Bone marrow (tissue), 2 donors: Measurements from ENCODE around the gene NPAS2.

Experiments used
- DNase-seq, 2 donors: peaks; one replicate each; lab custom pipeline; 2025; lab: John Stamatoyannopoulos, UW

The NPAS2 gene

GRCh38 chr2:100884145-100884621, 64.2 kb downstream of the NPAS2 start:
- no peak for DNase-seq

DNA sequence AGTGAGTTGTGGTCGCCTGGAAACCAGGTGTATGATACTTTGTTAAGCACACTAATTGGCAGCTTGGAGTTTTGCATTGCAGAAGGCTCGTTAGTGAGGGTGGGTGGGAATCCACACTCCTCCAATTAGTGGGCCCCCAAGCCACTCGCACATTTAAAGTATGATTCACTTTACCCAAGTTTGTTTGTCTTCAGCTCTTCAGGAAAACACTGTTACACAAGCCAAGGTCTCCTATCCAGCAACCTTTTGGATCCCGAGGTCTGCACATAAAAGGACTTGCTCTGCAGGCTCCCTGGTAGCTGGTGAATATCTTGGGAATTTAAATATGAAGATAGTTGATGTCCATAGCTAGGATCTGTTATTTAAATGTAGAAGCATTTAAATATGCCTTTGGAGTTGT, 66.1 kb downstream of the NPAS2 start:
- DNase-seq: no peak

- no peak for DNase-seq
Observed at GRCh38 chr2:100887039-100887578, 67.2 kb downstream of the NPAS2 start.

- DNase-seq: no peak
Observed at GRCh38 chr2:100887713-100888495, 68.0 kb downstream of the NPAS2 start.

DNA sequence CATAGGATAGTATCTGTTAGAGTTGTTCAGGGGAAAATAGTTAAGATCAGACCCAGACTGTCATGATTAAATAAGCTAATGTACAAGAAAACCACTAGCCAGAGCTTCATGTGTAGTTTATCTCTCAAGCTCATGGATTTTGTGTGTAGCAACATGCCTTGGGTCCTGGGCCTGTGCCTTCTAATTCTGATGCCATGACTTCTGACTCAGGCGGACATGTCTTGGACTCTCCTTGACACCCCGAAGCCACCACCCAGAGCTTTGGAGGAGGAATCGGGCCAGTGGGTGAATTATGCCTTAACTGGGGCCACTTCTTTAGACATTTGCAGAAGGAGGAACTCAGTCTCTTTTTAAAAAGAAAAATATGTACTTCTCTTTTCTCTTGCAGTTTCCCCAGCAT, 68.7 kb downstream of the NPAS2 start:
- DNase-seq: no peak

DNA sequence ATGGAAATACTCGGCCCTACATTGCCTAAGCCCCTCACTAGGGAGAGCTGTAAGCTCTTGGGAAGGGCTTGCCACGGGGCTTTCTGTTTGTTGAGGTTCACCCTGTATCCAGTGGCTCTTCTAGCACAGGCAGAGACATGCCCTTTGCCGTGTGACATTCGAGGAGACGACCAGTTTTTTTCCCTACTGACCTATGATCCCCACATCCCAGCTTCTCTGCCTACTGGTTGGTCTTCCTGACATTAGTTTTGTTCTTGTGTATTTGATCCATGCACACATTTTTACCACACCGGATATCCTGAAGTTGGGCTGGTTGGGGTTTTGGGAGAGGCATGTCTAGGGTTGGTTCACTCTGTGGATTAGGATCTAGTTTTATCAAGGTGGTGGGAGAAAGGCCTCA, 69.3 kb downstream of the NPAS2 start:
- no peak for DNase-seq

- no peak for DNase-seq
Observed at GRCh38 chr2:100891906-100892642, 72.1 kb downstream of the NPAS2 start.

GRCh38 chr2:100893392-100894104, 73.6 kb downstream of the NPAS2 start:
- no peak for DNase-seq

DNA sequence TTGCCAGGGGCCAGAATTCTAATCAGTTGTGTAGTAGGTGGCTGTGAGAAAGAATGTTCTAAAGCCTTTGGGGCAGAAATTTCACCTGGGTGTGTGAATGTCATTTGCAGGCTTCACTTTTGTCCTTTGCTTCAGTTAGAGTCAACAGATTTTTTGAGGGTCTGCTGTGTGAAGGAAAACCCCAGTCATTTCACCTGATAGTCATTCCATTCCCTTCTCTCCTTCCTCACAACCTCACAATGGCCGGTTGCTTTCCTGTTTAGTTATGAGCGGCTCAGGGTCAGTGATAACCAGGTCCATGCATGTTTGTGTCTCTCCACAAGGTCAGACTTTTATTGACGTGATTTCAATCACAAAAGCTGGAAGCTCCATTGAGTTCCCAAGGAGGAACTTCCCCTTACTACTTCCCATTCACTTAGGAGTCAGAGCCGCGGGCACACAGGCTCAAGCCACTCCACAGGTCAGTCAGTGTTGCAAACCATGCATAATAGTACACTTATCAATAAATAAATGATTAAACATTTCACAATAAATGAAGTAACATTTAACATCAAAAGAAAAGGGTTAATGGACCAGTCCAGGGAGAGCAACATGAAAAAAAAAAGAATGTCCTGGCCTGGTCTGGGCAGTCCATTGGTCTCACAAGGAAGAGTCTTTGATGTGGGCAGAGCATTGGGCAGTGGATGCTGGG, 74.3 kb downstream of the NPAS2 start:
- no peak for DNase-seq

GRCh38 chr2:100894796-100895156, 74.8 kb downstream of the NPAS2 start:
- DNase-seq: no peak

DNA sequence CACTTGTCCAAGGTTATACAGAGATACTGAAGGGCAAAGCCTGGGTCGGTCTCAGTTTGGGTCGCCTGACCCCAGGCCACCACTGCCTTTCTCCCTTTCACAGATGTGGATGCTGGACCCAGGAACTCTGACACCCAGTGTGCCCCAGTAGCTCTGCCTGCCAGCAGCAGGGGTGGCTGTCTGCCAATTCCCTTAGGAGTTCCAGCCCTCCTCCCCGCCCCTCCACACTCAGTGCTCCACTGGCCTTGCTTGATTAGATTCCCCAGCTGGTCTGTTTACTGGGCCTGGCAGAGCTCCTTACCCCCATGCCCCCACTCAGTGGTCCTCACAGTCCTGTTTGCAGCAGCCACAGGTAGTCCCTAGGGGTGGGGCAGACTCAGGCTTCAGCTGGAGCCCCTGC, 75.5 kb downstream of the NPAS2 start:
- no peak for DNase-seq

GRCh38 chr2:100895934-100896685, 76.2 kb downstream of the NPAS2 start:
- DNase-seq: no peak

GRCh38 chr2:100898035-100898665, 78.2 kb downstream of the NPAS2 start:
- DNase-seq: no peak

DNA sequence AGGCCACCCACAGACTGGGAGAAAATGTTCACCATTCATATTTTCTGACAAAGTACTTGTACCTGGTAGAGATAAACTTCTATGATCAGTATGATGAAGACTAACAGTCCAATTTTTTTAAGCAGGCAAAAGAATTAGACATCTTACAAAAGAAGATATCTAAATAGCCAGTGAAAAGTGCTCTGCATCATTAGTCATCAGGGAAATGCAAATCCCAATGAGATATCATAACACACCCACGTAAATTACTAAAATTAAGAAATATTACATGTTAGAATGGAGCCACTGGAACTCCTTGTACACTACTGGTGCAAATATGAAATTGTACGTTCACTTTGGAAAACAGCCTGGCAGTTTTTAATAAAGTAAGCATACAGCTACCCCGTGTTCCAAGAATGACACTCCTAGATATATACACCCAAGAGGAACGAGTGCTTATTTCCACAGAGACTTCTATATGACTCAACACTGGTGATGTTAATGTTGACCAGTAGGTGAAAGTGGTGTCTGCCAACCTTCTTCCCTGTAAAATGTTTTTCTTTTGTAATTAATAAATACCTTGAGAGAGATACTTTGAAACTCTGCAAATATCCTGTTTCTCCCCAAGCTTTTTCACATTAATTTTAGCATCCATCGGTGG, 80.3 kb downstream of the NPAS2 start:
- no peak for DNase-seq

DNA sequence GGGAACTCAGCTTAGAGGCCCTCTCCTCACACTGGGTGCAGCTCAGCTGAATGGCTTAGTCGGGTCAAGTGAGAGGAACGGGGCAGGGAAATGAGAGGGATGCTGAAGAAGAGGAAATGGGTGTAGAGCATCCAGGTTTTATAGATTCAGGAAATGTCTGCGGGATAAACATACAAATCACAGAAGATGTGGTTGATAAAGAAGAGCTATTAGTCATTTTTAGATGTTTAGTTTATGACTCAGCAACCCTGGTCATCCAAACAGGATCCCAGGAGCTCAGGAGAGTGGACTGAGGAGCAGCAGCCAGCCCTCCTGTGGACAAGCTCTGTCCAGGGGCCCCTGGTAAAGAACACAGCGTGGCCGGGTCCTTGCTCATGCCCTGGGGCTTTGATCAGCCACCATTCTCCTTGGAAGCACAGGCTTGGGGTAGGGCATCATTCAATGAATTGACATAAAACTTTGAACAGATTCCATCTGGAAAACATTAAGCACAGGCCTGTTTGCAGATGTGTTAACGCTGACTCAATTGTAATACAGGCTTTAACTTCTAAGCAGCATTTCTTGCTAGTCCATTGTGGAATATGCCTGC, 83.0 kb downstream of the NPAS2 start:
- no peak for DNase-seq

DNA sequence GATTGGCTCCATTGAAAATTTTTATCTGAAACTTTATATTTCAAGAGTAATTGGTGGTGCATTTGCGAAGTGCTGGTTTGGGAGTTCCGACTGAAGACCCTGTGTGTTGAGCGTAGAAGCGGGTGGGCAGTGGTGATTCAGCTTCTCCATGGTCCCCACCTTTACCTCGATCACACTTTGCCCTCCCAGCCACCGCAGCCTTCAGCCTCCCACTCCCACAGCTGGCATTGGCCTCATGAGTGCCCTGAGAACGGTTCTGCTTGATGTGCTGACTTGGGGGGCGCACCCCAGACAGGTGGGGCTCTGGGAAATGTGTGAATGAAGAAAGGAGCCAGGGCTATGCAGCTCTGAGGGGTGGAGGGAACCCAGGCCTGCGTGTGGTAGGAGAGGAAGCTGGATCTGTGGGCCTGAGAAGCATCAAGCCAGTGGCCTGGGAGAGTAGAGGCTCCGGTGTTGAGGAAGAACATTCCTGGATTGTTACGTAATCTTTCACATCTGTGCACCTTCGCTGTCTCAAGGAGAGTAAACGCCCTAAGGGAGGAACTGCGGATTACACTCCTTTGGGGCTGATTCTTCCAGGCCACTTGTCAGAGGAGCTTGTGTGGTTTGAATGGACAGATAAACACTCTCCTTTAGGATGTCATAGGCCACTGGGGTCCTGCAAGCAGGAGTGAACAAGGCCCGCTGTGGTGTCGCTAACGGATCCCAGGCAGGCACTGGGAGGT, 83.8 kb downstream of the NPAS2 start:
- no peak for DNase-seq

- no peak for DNase-seq
Observed at GRCh38 chr2:100905132-100905805, 85.3 kb downstream of the NPAS2 start.

GRCh38 chr2:100906131-100906530, 86.2 kb downstream of the NPAS2 start:
- no peak for DNase-seq

DNA sequence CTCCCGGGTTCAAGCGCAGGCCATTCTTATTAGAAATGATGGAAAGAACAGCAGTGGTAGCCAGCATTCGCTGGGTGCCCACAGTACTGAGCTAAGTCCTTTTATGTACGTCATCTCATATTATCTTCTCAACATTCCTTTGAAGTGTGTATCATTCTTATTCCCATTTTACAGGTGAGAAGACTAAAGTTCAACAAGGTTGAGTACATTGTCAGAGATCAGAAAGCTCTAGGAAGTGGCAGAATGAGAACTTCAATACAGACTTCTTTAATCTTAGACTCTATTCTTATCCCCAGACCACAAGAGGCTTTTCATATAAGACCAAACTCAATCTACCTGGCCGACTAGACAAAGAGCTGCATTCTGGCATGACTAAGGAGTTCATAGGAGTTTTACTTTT, 86.7 kb downstream of the NPAS2 start:
- no peak for DNase-seq
